HEK293T (cell line): ENCODE results near the gene NOL6.

ENCODE experiments used
- ARNT ChIP-seq: fragments of 450-650 bp; IDR thresholded peaks from 2 replicates; pipeline ENCODE4 v1.6.1; 2017; ENCODE audit warnings: mild to moderate bottlenecking
- ELF4 ChIP-seq: fragments of 450-650 bp; IDR thresholded peaks from 2 replicates; pipeline ENCODE4 v1.6.1; 2017; ENCODE audit warnings: antibody characterized with exemption
- PKNOX1 ChIP-seq: fragments of 450-650 bp; IDR thresholded peaks from 2 replicates; pipeline ENCODE4 v1.6.1; 2016

GRCh38 chr9:33452828-33453271 lies 20.9 kb downstream of the NOL6 start:
- TF ChIP-seq ELF4 (no peak), ARNT (no peak), PKNOX1 (no peak)
